ENCODE measurements around the gene TARM1. TPM values are rescaled to one million over a fixed set of nuclear protein-coding genes. Genes with fewer than 3 reads are reported as not detected.

The TARM1 gene
- total RNA-seq, 1 donor from 2014 or later, result not detected

GRCh38 chr19:54073829-54074228 is 7.3 kb downstream of the TARM1 start:
- Mint-ChIP-seq H3K9me3 (ENCODE audit: unreplicated experiment) (no peaks in the 10 kb centered on the region), H3K27ac (ENCODE audit: unreplicated experiment) (no peak overlapping the region), H3K36me3 (ENCODE audit: unreplicated experiment) (peaks cover 4% of the 10 kb centered on the region), H3K27me3 (ENCODE audit: unreplicated experiment) (no peaks in the 10 kb centered on the region), H3K4me3 (ENCODE audit: unreplicated experiment) (no peak overlapping the region), H3K4me1 (ENCODE audit: low read depth, unreplicated experiment) (no peaks in the 10 kb centered on the region)
- no peak for DNase-seq
- no peak for TF ChIP-seq CTCF (IDR thresholded peaks at IDR 0.05; ENCODE audit: partially characterized antibody, unreplicated experiment)

DNA sequence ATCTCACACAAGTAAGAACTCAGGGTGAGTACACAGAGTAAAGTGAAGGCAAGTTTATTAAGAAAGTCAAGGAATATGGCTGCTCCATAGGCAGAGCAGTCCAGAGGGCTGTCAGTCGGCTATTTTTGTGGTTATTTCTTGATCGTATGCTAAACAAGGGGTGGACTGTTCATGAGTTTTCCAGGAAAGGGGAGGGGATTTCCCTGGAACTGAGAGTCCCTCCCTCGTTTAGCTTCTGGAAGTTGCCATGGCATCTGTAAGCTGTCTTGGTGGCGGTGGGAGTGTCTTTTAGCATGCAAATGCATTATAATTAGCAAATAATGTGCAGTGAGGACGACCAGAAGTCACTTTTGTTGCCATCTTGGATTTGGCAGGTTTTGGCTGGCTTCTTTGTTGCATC is 11.7 kb downstream of the TARM1 start:
- H3K9me3 Mint-ChIP-seq (ENCODE audit: unreplicated experiment), result peaks cover 4% of the 10 kb centered on the region
- no peak overlapping the region for H3K4me3 Mint-ChIP-seq (ENCODE audit: unreplicated experiment)
- no peak for TF ChIP-seq CTCF (IDR thresholded peaks at IDR 0.05; ENCODE audit: partially characterized antibody, unreplicated experiment)
- DNase-seq, result no peak
- no peaks in the 10 kb centered on the region for H3K4me1 Mint-ChIP-seq (ENCODE audit: low read depth, unreplicated experiment)
- H3K27ac Mint-ChIP-seq (ENCODE audit: unreplicated experiment), result no peak overlapping the region
- peaks cover 5% of the 10 kb centered on the region for H3K36me3 Mint-ChIP-seq (ENCODE audit: unreplicated experiment)
- no peaks in the 10 kb centered on the region for H3K27me3 Mint-ChIP-seq (ENCODE audit: unreplicated experiment)

DNA sequence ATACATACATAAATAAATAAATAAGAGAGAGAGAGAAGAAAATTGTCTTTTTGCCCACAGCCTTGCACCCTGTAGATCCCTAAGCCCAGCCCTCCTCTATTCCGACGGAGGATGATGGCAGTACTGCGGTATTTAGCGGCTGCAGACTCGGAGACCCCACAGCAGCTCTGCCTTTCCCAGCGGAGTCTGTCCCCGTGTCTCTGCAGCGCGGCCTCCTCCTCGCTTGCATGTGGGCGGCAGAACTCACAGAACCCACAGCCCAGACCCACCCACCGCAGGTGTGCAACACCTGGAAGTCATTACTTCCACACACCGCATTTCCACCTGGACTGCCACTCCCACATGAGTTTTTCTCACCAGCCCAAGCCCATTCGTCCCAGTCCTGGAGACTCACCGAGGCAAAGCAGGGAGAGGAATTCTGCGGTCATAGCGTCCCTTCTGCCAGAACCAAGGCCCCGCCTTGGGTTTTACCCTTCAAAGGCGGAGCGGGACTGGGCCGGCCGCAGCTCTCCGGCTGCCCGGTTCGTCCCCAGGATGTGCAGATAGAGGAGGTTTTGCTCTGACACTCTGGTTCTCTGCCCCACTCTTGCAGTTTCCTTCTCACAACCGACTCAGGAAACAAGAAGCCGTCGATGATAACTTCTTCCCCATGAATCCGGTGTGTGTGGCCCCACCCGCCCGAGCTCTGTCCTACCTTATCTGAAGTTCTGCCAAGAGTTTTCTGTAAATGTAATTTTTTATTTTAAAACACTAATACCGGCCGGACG is 17.6 kb downstream of the TARM1 start, which contains the start of gene VSTM1:
VSTM1 (minus strand) TSS at position 548 of the 767 bp plus-strand sequence; CDS start at position 428, 120 bp downstream.
- no peak within 1 kb of the TSS for H3K27ac Mint-ChIP-seq (ENCODE audit: unreplicated experiment)
- H3K4me1 Mint-ChIP-seq (ENCODE audit: low read depth, unreplicated experiment), result no peaks in the 10 kb centered on the region
- no peak within 1 kb of the TSS for H3K4me3 Mint-ChIP-seq (ENCODE audit: unreplicated experiment)
- DNase-seq, result no peak
- no peaks in the 10 kb centered on the region for H3K36me3 Mint-ChIP-seq (ENCODE audit: unreplicated experiment)
- H3K9me3 Mint-ChIP-seq (ENCODE audit: unreplicated experiment), result peaks cover 4% of the 10 kb centered on the region
- H3K27me3 Mint-ChIP-seq (ENCODE audit: unreplicated experiment), result no peaks in the 10 kb centered on the region
- no peak for TF ChIP-seq CTCF (IDR thresholded peaks at IDR 0.05; ENCODE audit: partially characterized antibody, unreplicated experiment)

- no peak for TF ChIP-seq CTCF (IDR thresholded peaks at IDR 0.05; ENCODE audit: partially characterized antibody, unreplicated experiment)
- H3K4me3 Mint-ChIP-seq (ENCODE audit: unreplicated experiment), result no peak overlapping the region
- H3K4me1 Mint-ChIP-seq (ENCODE audit: low read depth, unreplicated experiment), result no peaks in the 10 kb centered on the region
- H3K27ac Mint-ChIP-seq (ENCODE audit: unreplicated experiment), result no peak overlapping the region
- DNase-seq, result no peak
- H3K27me3 Mint-ChIP-seq (ENCODE audit: unreplicated experiment), result no peaks in the 10 kb centered on the region
- H3K9me3 Mint-ChIP-seq (ENCODE audit: unreplicated experiment), result peaks cover 1% of the 10 kb centered on the region
- H3K36me3 Mint-ChIP-seq (ENCODE audit: unreplicated experiment), result no peaks in the 10 kb centered on the region
These were observed 18.5 kb downstream of the TARM1 start for GRCh38 chr19:54062643-54063042.

DNA sequence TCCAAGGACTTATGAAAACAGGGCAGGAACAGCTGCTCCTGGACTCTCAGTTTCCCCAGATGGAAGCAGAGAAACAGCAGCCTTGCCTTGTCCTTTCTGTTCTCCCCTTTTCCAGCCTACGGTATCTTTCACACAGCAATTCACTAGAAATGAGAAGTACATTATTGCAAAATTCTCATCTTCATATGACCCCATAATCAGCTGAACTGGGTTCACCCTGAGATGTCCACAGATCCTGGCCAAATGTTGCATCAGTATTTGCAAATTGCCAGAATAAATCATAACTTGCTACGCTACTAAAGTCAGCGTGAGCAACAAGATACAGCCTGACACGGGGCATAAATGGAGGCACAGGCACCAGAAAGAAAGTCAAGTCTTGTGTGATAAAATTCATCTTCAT is 33.5 kb downstream of the TARM1 start:
- no peak for DNase-seq
- Mint-ChIP-seq H3K4me1 (ENCODE audit: low read depth, unreplicated experiment) (no peaks in the 10 kb centered on the region), H3K4me3 (ENCODE audit: unreplicated experiment) (no peak overlapping the region), H3K9me3 (ENCODE audit: unreplicated experiment) (peaks cover 1% of the 10 kb centered on the region), H3K36me3 (ENCODE audit: unreplicated experiment) (no peaks in the 10 kb centered on the region), H3K27me3 (ENCODE audit: unreplicated experiment) (peaks cover 2% of the 10 kb centered on the region), H3K27ac (ENCODE audit: unreplicated experiment) (no peak overlapping the region)
- TF ChIP-seq CTCF (IDR thresholded peaks at IDR 0.05; ENCODE audit: partially characterized antibody, unreplicated experiment), result no peak

Measured in glutamatergic neuron (in vitro differentiated cells).